ENCODE data around the gene COL6A2.

- no peak for TF ChIP-seq CTCF (conservative IDR thresholded peaks at IDR 0.05; ENCODE audit: low read depth, low read length)
- no peak for TF ChIP-seq EZH2 (IDR thresholded peaks at IDR 0.05; ENCODE audit: borderline replicate concordance, low read depth, low read length, poor library complexity, severe bottlenecking)
Measured at GRCh38 chr21:46069719-46070279, 28.1 kb upstream of the COL6A2 start.
